Activated T-helper 2 cell treated with anti-CD3 and anti-CD28 coated beads, Interferon-gamma antibody, Interleukin-2, Interleukin-4, amounts not matched to agents 10 μg/mL and 5 μg/mL and 100 μg/mL, durations not matched to agents 14 hours and 24 hours and 36 hours (primary cell): ENCODE measurements around the gene TAF3. TPM values are rescaled to one million over a fixed set of nuclear protein-coding genes. Genes with fewer than 3 reads are reported as not detected.

Experiments
- DNase-seq: peaks from one replicate; pipeline ENCODE4 v3.0.0; 2021; ENCODE audit warnings: low spot score
- H3K27ac Mint-ChIP-seq: one replicate; pipeline ENCODE4 v1.8.0; 2021; ENCODE audit warnings: mixed read lengths
- H3K27me3 Mint-ChIP-seq: one replicate; pipeline ENCODE4 v1.8.0; 2021; ENCODE audit warnings: low read depth, mixed read lengths
- H3K36me3 Mint-ChIP-seq: one replicate; pipeline ENCODE4 v1.8.0; 2021; ENCODE audit warnings: low read depth, mixed read lengths
- H3K4me1 Mint-ChIP-seq: one replicate; pipeline ENCODE4 v1.8.0; 2021; ENCODE audit warnings: low read depth, mixed read lengths
- H3K4me3 Mint-ChIP-seq: one replicate; pipeline ENCODE4 v1.8.0; 2021; ENCODE audit warnings: low read depth, mild to moderate bottlenecking, moderate library complexity, mixed read lengths
- H3K9me3 Mint-ChIP-seq: one replicate; pipeline ENCODE4 v1.8.0; 2021; ENCODE audit warnings: mixed read lengths
- intact Hi-C: fragments of 100-400 bp; cut with micrococcal nuclease; formaldehyde crosslinking; loops from one replicate; pipeline ENCODE4 v1.15.1; 2023
- total RNA-seq: library from RNA; stranded (reverse); gene quantifications from 2 replicates; pipeline ENCODE4 v1.2.3, GENCODE V29; 2022

Gene TAF3
- total RNA-seq, 1 donor from 2014 or later: 17.4 TPM

DNA sequence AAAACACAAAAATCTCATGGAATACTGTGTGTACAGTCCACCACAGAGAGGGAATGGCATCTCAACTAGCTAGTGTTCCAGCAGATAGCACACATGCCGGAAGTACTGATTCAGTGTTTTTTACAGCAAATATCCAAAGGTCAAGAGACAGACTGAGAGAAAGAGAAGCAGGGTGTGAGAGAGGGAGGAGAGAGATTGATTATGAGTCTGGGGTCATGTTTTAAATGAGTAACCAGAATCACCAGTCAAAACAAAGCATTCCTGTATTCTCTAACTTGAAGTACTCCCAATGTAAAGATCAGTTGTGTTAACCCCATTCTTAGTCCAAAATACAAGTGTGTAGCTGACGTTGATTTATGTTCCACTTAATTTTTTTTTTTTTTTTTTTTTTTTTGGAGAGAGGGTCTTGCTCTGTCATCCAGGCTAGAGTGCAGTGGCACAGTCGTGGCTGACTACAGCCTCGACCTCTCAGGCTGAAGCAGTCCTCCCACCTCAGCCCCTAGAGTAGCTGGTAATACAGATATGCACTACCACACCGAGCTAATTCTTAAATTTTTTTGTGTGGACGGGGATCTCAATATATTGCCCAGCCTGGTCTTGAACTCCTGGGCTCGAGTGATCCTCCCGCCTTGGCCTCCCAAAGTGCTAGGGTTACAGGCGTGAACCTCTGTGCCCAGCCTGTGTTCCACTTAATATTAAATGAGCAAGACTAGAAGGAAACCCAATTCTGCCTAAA is 114.2 kb downstream of the TAF3 start:
- H3K27ac Mint-ChIP-seq: no peak overlapping the region
- no peak overlapping the region for H3K4me3 Mint-ChIP-seq
- H3K4me1 Mint-ChIP-seq: peaks cover 7% of the 10 kb centered on the region
- intact Hi-C loops: no loop called here
- no peaks in the 10 kb centered on the region for H3K27me3 Mint-ChIP-seq
- DNase-seq: no peak
- peaks cover 8% of the 10 kb centered on the region for H3K36me3 Mint-ChIP-seq
- H3K9me3 Mint-ChIP-seq: peaks cover 8% of the 10 kb centered on the region

DNA sequence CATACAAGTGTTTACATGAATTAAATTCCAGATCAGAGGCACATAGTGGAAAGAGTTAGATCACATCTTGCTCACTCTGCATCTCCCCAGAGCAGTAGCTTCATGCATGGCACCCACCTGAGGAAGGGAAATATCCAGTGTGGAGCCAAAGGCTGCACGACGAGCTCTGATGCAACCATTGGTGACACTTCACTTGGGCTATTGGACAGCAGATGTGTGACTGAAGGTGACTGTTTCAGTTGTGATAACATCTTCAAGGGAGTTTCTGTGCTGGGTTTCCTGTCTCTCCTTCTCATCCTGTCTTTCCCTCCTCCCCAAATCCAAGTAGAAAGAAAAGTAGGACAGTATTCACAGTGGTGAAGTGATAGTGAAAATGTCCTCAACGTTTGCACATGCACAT is 115.0 kb downstream of the TAF3 start:
- Mint-ChIP-seq H3K4me1 (peaks cover 13% of the 10 kb centered on the region), H3K36me3 (peaks cover 11% of the 10 kb centered on the region), H3K27ac (no peak overlapping the region), H3K4me3 (no peak overlapping the region), H3K27me3 (no peaks in the 10 kb centered on the region), H3K9me3 (peaks cover 11% of the 10 kb centered on the region)
- no peak for DNase-seq
- intact Hi-C loops: no loop called here

DNA sequence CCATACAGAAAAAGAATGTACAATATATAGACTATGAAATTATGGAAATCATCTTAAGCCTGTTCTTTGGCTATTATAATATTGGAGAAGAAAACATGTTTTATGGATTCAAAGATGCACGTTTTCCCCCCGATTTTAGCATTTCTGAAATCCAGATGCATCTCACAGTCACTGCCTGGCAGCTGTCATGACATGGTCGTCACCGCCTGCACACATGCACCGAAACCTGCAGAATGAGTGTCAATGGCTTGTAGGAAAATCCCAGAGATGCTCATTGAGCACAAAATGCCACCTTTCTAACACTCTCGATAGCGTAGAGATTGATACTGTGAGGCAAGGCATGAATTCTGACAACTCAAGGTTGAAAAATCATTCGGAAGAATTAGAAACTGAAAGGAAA is 115.5 kb downstream of the TAF3 start:
- peaks cover 18% of the 10 kb centered on the region for H3K4me1 Mint-ChIP-seq
- H3K27ac Mint-ChIP-seq: no peak overlapping the region
- no peak overlapping the region for H3K4me3 Mint-ChIP-seq
- H3K27me3 Mint-ChIP-seq: no peaks in the 10 kb centered on the region
- H3K36me3 Mint-ChIP-seq: peaks cover 13% of the 10 kb centered on the region
- H3K9me3 Mint-ChIP-seq: peaks cover 13% of the 10 kb centered on the region
- no peak for DNase-seq
- intact Hi-C loops: no loop called here

DNA sequence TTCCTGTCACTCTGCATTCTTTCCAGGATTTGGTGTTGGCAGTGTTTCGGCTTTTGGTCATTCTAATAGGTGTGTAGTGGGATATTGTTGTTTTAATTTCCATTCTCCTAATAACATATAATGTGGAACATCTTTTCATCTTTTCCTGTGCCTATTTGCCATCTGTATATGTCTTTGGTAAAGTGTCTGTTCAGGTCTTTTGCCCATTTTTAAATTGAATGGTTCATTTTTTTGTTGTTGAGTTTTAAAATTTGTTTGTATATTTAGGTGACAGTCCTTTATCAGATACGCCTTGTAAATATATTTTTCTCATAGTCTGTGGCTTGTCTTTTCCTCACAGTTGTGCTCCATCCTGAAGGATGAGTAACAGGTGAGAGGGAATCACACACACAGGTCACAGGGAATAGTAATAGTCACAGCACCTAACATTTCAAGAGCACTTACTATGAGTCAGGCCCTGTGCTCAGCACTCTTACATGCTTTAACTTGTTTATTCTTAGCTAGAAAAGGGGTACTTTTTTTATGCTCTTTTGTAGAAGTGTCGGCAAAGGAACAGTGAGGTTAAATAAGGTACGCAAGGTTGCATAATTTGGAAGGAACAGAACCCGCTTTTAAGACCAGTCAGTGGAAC is 119.1 kb downstream of the TAF3 start:
- H3K27me3 Mint-ChIP-seq: no peaks in the 10 kb centered on the region
- intact Hi-C loops: no loop called here

DNA sequence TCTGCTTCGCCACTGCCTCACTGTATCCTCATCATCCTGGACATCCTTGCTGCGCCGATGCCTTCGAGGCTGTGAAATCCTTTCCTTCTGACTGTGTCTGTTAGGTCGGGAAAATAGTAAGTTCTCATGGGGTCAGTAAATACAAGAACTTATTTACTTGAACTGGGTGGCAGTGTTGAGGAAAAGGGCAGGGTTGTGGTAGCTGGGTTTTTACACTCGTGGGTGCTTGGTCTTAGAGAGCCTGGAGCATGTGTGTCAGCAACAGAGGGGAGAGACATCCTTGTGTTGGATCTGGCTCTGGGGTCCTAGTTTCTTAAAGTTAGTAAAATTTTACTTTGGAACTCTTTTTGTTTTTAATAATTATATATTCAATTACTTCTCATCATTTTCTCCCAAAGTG is 123.3 kb downstream of the TAF3 start:
- H3K4me1 Mint-ChIP-seq: peaks cover 29% of the 10 kb centered on the region
- no peak for DNase-seq

More for the DNA sequence above, 119.1 kb downstream of the TAF3 start:
- Mint-ChIP-seq H3K27ac (no peak overlapping the region), H3K4me1 (peaks cover 20% of the 10 kb centered on the region), H3K36me3 (peaks cover 15% of the 10 kb centered on the region), H3K4me3 (no peak overlapping the region), H3K9me3 (peaks cover 21% of the 10 kb centered on the region)
- DNase-seq: no peak

DNA sequence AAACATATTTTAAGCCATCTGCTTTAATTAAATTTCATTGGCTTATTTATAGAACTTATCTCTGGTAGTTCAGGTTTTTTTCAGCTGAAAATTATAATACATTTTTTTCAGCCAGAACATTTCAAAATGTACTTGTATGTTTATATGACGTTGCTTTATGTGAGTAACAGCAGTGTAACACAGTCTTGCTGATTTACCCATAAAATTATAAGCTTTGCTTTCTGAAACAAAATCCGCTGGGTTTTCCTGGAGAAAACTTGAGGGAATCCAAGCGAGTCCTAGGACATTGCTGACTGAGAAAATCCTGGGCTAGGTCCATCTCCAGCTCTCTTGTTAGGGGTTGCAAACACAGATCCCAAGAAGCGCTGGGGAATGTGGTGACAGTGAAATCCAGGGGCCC is 124.0 kb downstream of the TAF3 start:
- peaks cover 29% of the 10 kb centered on the region for H3K4me1 Mint-ChIP-seq
- no peak overlapping the region for H3K4me3 Mint-ChIP-seq
- peaks cover 8% of the 10 kb centered on the region for H3K36me3 Mint-ChIP-seq
- no peak for DNase-seq
- H3K9me3 Mint-ChIP-seq: peaks cover 15% of the 10 kb centered on the region
- H3K27me3 Mint-ChIP-seq: no peaks in the 10 kb centered on the region
- intact Hi-C loops: no loop called here
- no peak overlapping the region for H3K27ac Mint-ChIP-seq

More for the DNA sequence above, 123.3 kb downstream of the TAF3 start:
- no peak overlapping the region for H3K27ac Mint-ChIP-seq
- no peaks in the 10 kb centered on the region for H3K27me3 Mint-ChIP-seq
- H3K9me3 Mint-ChIP-seq: peaks cover 21% of the 10 kb centered on the region
- H3K4me3 Mint-ChIP-seq: no peak overlapping the region
- H3K36me3 Mint-ChIP-seq: peaks cover 15% of the 10 kb centered on the region
- intact Hi-C loops: no loop called here

DNA sequence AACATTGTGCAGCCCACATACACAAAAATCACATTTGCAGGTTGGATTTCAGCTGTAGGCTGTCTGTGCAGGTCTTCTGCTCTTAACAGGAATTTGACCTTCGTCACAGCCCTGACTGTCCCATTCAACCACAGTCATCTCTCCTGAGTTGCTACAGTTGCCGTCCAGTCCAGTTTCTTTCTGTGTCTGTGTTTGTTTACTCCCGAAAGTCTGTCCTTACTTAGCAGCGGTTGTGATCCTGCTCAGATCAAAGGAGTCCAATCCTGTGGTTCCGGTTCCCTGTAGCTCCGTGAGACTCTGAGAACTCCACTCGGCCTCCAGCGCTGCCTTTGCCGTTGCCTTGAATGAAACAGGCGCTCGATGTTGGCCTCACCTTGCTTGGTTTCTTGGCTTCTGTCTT is 124.6 kb downstream of the TAF3 start:
- H3K9me3 Mint-ChIP-seq: peaks cover 10% of the 10 kb centered on the region
- no peak overlapping the region for H3K27ac Mint-ChIP-seq
- H3K36me3 Mint-ChIP-seq: peaks cover 4% of the 10 kb centered on the region
- H3K4me1 Mint-ChIP-seq: peaks cover 25% of the 10 kb centered on the region
- H3K4me3 Mint-ChIP-seq: no peak overlapping the region
- intact Hi-C loops: no loop called here
- H3K27me3 Mint-ChIP-seq: no peaks in the 10 kb centered on the region
- no peak for DNase-seq

DNA sequence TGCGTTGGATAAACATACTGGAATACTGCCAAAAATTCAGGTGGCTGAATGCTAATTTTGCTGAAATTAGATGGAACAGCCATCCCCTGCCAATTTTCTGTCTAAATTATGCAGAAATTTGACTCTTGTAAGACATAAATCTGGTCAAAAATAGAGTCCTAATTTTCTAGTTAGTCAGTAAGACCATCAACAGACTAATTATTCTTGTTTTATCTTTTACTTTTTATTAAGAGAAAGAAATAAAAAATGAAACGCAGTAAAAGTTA is 125.8 kb downstream of the TAF3 start:
- Mint-ChIP-seq H3K27ac (no peak overlapping the region), H3K36me3 (no peaks in the 10 kb centered on the region), H3K4me3 (no peak overlapping the region), H3K27me3 (no peaks in the 10 kb centered on the region), H3K4me1 (peaks cover 17% of the 10 kb centered on the region), H3K9me3 (peaks cover 6% of the 10 kb centered on the region)
- intact Hi-C loops: no loop called here
- no peak for DNase-seq

DNA sequence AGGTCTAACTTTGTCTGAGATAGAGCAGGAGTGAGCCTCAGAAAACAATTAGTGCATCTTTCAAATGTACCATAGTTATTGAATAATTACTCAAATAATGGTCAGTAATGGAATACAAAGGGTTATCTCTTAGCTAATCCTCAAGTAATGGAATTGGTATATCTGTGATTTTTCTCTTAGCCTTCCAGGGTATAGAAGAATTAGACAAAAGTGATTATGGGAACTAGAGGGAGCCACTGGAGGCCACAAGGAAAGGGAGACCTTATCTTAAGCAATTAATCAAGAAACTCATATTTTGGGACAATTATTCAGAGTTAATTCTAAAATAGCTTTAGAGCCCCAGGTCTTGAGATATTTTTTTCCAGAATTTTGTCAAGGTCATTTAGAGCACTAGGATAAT is 126.2 kb downstream of the TAF3 start:
- H3K4me3 Mint-ChIP-seq: no peak overlapping the region
- H3K36me3 Mint-ChIP-seq: no peaks in the 10 kb centered on the region
- no peaks in the 10 kb centered on the region for H3K27me3 Mint-ChIP-seq
- DNase-seq: no peak
- intact Hi-C loops: no loop called here
- peaks cover 15% of the 10 kb centered on the region for H3K4me1 Mint-ChIP-seq
- no peak overlapping the region for H3K27ac Mint-ChIP-seq
- H3K9me3 Mint-ChIP-seq: peaks cover 3% of the 10 kb centered on the region

DNA sequence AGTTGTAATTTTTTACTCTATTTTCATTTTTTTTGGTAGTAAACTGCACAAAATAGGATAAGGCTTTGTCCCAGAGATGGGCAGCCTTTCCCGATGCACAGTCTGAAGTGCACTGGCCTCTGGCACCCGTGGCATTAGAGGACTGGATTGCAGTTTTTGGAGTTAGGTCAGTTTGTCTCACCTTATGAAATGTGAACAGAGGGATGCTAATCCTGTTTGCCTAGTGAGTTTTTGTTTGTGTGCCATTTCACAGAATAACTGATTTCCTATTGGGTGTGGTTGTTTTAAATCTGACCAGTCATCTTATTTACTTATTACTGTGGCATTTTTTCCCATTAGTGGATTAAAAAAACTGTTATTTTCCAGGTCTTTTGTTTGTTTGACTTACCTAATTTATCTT is 126.7 kb downstream of the TAF3 start:
- no peak for DNase-seq
- peaks cover 17% of the 10 kb centered on the region for H3K4me1 Mint-ChIP-seq
- intact Hi-C loops: no loop called here
- H3K4me3 Mint-ChIP-seq: no peak overlapping the region
- H3K27me3 Mint-ChIP-seq: no peaks in the 10 kb centered on the region
- H3K36me3 Mint-ChIP-seq: no peaks in the 10 kb centered on the region
- H3K9me3 Mint-ChIP-seq: no peaks in the 10 kb centered on the region
- H3K27ac Mint-ChIP-seq: no peak overlapping the region

DNA sequence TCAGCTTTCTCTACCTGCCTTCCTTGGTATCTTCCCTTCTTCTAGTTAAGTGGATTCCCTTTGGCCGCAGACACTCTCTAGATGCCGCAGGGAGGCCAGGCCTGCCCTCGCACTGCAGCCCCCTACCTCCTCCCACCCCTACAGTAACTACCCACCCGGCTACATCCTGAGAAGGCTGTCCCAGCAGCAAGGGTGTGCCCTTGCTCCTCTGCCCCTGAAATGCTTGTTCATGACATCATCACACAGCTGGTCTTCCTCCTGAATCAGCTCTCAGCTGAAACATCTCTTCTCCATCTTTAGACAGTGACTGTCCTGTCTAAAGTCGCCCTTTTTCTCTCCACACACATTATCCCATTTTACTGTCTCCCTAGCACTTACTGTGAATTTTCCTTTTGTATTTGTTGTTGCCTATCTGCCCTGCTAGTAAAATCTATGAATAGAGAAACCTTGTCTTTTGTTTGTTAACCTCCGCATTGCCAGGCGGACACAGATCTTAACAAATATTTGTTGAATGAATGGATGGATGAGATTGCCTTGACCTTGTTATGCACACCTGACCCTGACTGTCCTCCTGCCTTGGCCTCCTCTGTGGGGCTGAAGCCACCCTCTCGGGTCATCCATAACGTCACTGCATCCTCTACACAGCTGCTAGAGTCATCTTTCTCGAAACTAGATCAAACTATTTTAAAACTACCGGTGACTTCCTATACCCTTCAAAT is 127.3 kb downstream of the TAF3 start:
- no peaks in the 10 kb centered on the region for H3K9me3 Mint-ChIP-seq
- H3K27me3 Mint-ChIP-seq: no peaks in the 10 kb centered on the region
- intact Hi-C loops: no loop called here
- no peaks in the 10 kb centered on the region for H3K36me3 Mint-ChIP-seq
- H3K4me1 Mint-ChIP-seq: peaks cover 18% of the 10 kb centered on the region
- no peak for DNase-seq
- H3K27ac Mint-ChIP-seq: no peak overlapping the region
- H3K4me3 Mint-ChIP-seq: no peak overlapping the region

DNA sequence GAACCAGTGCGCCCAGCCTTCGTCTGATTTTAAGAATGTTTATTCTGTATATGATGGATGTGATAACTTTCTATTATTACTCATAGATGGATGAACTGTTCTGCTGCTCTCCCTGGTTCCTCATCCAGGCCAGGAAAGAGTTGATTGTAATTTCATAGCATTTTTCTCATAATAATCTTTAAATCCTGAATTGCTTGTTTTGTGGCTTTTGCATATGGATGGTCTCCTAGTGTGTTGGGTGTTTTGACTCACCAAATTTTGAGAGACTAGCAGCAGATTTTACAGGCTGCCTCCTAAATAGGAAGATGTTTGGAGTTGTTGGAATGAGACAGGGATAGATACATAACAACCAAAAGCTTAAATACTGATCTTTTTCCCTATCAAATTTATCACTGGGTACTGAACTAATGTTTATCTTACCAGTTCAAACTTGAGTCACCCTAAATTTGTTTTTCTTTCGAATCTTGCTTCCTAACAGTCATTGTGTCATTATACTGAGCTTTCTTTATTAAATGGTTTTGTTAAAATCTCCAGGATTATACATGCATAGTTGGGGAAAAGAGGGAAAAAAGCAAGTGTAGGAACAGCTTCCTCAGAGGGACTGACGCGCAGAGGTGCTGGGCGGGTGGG is 130.2 kb downstream of the TAF3 start:
- Mint-ChIP-seq H3K4me1 (peaks cover 17% of the 10 kb centered on the region), H3K4me3 (no peak overlapping the region), H3K36me3 (no peaks in the 10 kb centered on the region), H3K9me3 (no peaks in the 10 kb centered on the region), H3K27me3 (no peaks in the 10 kb centered on the region), H3K27ac (no peak overlapping the region)
- intact Hi-C loops: no loop called here
- no peak for DNase-seq
